GM19240 (cell line): Measurements from ENCODE around the gene PREX1.

Experiments used
- DNase-seq: peaks from one replicate; pipeline ENCODE4 v3.0.0; 2011; ENCODE audit warnings: low spot score; ENCODE audit not compliant: insufficient read length

PREX1 gene

GRCh38 chr20:48736636-48737035 lies 91.2 kb downstream of the PREX1 start:
- DNase-seq: no peak

GRCh38 chr20:48736231-48736630 lies 91.6 kb downstream of the PREX1 start:
- DNase-seq: no peak

DNA sequence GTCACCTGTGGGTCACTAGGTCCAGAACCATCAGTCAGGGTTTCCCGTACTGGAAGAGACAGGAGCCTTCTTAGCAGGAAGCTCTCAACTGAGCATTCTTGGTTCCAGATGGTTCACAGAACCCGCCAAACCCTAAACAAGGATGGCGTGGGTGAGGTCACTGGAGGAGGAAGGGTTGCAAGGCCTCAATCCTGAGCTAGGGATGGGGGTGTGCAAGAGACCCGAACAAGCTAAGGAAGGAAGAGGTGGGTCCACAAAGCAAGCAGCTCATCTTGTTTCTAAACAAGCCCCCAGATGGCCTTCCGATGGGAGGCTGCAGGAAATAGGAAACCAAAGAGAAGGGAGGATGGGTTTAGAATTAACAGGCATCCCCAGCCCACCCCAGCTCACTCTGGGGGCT lies 92.7 kb downstream of the PREX1 start:
- DNase-seq: no peak

GRCh38 chr20:48734104-48734749 lies 93.6 kb downstream of the PREX1 start:
- DNase-seq: no peak

GRCh38 chr20:48733296-48733790 lies 94.5 kb downstream of the PREX1 start:
- no peak for DNase-seq

DNA sequence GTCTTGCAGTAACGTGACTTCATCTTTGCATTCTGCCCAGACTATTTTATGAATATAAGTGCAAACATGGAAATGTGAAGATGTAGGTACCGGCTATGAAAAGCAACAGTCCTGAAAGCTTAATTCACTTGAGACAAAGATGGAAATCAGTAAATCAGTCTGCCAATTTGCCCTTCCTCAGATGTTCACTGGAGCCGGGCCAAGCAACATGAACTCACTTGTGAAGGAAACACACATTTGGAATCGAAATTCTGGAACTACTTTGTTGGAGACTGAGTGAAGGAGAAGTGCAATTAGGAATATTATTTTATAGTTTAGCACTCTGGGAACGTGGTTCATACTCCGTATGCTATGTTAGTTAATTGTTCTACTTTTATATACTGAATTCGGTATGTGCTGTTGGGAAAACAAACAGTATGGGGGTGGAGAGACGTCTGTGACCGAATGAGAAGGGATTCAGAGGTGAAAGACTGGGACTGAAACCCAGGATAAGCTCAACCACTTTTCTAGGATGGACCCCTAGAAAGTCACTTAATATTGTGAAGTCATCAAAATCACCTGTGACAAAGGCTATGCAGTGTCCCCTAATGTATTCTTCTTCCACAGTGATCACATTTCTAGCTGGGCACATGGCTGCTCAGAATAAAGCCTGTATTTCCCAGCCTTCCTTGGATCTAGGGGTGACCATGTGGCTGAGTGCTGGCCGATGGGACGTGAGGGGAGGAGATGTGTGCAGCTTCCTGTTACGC lies 95.5 kb downstream of the PREX1 start:
- no peak for DNase-seq

DNA sequence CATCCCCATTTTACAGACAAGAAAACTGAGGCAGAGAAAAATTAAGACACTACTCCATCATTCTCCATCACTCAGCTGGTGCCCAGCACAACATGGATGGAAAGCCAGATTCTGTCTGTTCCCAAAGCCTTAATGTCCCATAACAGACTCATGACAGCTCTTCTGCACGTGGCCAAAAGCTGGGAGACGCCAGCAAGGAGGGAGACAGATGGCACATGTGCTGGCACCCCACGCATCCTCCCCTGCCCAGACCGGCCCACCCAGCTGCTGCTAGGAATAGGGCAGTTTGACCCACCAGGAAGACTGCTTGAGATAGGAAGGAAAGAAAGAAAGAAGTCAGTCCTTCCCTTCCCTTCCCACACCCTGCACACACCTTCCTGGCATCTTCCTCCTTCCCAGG lies 96.3 kb downstream of the PREX1 start:
- no peak for DNase-seq

DNA sequence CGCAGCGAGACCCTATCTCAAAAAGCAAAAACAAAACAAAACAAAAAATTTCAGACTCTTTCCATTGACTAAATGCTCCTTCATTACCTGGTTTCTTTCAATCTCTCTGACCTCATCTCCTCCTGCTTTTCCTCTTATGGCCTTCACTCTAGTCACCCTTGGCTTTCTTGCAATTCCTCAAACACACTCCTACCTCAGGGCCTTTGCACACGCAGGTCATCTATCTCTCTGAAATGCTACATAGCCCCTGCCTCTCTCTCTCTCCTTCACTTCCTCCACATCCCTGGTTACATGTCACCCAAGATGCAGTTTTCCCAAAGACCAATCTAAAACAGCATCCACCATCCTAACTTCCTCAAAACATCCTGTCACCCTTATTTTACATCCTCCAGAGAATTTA lies 96.8 kb downstream of the PREX1 start:
- no peak for DNase-seq

DNA sequence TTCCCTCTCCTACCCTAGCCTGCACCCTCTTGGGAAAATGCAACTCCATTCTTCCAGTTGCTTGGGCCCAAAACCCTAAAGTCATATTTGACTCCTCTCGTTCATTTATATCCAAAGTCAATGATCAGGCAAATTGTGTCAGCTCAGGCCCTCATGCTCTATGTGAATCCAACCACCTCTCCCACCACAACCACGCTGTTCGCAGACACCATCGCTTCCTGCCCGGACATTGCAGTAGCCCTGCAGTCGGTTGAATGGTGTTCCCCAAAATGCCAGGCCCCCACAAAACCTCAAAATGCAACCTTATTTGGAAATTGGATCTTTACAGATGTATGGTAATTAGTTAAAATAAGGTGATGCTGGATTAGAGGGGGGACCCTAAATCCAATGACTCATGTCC lies 98.3 kb downstream of the PREX1 start:
- no peak for DNase-seq

DNA sequence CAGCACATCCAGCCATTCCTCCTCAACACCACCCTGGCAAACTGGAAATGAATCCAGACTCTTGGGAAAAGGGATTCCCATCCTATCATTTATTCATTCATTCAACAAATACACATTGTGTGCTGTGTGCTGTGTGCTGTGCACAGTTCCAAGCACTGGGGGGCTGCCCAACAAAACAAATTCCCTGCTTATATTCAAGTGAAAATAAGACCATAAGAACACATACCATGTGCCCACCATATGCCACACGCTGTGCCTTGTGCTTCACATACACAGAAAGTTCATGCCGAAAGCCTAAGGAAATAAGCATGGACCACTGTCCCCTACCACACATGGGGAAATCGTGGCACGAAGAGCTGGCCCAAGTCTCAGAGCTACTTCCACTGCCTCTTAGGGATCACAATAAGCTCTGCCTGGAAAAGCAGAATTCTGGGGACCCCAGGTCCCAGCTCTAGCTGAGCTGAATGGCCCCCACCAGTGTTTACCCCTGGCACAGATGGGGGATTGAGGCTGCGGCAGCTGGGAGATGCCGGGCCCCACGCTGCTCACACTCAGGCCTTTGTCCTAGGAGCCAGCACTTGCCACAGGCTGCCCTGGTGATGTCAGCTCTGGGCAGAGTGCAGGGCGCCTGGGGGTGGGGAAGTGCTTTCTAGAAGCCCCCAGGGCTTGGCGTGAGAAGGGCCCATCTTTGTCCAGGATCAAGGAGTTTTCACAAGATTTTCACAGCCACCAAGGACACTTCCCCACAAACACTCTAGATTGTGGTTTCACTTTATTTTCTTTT lies 99.6 kb downstream of the PREX1 start:
- no peak for DNase-seq

GRCh38 chr20:48727226-48727625 lies 100.6 kb downstream of the PREX1 start:
- DNase-seq: no peak

DNA sequence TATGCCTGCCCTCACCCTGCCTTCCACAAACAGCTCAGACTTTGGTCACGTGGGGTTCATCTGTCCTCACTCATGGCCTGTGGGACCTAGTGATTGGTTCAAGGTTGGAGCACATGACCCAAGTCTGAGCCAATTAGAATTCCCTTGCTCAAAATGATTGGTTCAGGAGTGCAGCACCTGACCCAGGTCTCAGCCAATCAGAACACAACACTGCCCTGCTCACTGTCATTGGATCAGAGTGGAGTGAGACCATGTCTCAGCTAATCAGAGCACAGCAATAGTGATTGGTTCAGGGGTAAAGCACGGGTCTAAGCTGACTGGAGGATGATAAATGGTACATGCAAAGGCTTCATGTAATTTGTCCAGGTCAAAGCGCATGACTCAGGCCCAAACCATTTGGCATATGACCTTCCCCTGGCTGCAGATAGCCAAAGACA lies 102.2 kb downstream of the PREX1 start:
- DNase-seq: no peak

- no peak for DNase-seq
These were observed 102.8 kb downstream of the PREX1 start for GRCh38 chr20:48724891-48725554.

DNA sequence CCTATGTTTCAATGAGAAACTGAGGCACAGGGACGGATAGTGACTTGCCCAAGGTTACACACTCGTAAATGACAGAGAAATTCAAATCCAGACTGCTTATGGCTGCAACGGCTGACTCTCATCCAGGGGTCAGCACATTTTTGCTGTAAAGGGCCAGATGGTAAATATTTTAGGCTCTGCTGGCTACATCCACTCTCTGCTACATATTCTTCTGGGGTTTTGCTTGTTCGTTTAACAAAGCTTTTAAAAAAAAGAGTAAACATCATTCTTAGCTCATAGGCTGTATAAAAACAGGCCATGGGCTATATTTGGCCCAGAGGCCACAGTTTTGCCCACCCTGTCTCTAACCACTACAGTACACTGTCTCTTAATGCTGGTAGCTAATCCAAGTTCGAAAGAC lies 103.4 kb downstream of the PREX1 start:
- no peak for DNase-seq

DNA sequence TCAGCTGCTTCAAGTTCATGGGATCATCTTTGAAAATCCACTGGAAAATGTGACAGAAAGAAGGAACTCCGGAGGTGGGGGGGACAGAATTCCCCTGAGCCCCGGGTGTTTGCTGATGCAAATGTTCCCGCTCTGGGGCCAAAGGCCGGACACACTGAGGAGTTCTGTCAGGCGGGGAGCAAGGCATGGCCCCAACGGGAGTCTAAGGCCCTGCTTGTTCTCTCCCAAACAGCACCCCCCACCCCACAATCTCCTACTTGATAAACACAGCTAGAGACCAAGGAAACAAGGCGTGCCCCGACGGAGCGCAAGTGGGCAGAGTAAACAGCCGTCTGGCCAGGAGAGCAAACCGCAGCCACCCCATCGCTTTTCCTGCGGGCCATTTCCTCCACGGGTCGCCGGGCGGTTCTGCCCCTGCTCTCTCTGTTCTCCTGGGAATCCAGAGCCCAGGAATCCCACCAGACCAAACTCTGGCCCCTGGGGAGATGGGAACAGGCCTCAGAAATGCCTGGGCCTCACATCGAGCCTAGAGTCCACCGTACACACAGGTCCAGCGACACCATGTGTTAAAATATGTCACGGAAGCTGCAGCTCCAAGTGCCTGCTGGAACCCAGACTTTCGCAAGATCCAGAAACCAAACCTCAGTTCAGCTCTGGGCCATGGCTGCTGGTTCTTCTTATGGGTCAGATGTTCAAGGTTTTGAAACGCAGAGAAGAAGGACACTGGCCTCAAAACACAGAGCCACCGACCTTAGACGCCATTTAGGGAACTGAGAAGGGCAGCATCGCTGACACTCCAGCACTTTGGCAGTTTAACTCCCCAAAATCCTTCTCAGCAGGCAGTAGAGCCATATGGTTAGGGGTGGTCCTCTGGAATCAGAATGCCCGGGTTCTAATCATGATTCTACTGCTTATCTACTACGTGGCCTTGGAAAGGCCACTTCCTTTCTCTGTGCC lies 104.2 kb downstream of the PREX1 start:
- DNase-seq: no peak

- DNase-seq: no peak
These were observed 105.0 kb downstream of the PREX1 start for GRCh38 chr20:48722737-48723191.

- no peak for DNase-seq
These were observed 105.6 kb downstream of the PREX1 start for GRCh38 chr20:48722002-48722731.

DNA sequence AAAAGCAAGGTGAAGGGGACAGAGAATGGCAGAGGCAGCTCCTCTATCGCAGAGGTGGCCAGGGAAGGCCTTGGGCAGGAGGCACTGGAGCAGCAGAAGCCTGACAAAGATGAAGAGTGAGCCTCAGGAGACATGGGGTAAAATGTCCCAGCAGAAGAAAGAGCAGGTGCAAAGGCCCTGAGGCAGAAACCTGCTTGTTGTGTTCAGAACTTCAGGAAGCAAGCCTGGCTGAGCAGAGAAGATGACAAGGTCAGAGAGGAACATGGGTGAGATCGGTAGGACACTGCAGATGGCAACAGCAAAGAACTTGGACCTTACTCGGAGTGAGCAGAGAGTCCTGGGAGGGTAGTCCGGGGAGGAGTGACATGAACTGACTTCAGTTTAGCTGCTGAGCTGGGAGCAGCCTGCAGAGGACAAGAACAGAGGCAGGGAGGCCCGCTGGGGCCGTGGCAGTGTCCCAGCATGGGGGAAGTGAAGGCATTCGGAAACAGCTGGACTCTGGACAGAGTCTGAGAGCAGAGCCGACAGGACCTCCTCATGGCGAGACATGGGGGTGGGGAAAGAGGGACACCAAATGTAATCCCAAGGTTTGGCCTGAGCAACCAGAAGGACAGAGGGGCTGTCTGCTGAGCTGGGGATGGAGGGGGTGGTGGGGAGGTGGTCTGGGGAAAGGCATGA lies 106.3 kb downstream of the PREX1 start:
- DNase-seq: no peak
